HFF-Myc (cell line): Measurements from ENCODE around the gene CACNA1C.

Experiments
- DNase-seq: peaks from one replicate; pipeline ENCODE4 v3.0.0-alpha.2; 2011; ENCODE audit warnings: low read depth; ENCODE audit errors: extremely low read depth
- H3K4me3 ChIP-seq: replicated peaks from 2 replicates; pipeline ENCODE4 v1.5.1; 2011; ENCODE audit warnings: low read depth, mild to moderate bottlenecking, control low read depth, low read length
- TF ChIP-seq, protein P1 (sequence below): IDR thresholded peaks from 2 replicates; pipeline ENCODE4 v1.5.1; 2012; ENCODE audit warnings: mild to moderate bottlenecking, low read depth, low read length, control low read depth; ENCODE audit errors: missing control alignments

The CACNA1C gene

DNA sequence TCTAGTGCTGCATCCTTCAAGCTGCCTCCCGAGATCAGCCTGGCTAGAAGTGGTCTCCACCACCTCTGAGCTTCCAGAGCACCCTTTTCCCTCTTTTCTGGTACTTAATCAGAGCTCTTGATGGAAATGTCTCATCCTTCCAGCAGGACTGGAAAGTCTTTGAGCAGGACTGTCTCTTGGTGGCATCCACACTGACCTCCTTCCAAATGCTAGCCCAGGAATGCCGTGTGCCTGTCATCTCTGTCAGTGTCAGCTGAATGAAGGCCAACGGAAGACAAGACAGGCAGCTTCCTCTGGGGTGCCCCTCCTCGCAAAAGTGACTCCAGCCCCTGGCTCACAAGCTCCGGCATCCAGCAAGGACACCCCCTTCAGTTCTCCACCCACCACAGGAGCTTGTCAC, 570.7 kb downstream of the CACNA1C start:
- no peak overlapping the region for H3K4me3 ChIP-seq
- TF ChIP-seq, protein P1, sequence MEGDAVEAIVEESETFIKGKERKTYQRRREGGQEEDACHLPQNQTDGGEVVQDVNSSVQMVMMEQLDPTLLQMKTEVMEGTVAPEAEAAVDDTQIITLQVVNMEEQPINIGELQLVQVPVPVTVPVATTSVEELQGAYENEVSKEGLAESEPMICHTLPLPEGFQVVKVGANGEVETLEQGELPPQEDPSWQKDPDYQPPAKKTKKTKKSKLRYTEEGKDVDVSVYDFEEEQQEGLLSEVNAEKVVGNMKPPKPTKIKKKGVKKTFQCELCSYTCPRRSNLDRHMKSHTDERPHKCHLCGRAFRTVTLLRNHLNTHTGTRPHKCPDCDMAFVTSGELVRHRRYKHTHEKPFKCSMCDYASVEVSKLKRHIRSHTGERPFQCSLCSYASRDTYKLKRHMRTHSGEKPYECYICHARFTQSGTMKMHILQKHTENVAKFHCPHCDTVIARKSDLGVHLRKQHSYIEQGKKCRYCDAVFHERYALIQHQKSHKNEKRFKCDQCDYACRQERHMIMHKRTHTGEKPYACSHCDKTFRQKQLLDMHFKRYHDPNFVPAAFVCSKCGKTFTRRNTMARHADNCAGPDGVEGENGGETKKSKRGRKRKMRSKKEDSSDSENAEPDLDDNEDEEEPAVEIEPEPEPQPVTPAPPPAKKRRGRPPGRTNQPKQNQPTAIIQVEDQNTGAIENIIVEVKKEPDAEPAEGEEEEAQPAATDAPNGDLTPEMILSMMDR: no peak
- DNase-seq: no peak

DNA sequence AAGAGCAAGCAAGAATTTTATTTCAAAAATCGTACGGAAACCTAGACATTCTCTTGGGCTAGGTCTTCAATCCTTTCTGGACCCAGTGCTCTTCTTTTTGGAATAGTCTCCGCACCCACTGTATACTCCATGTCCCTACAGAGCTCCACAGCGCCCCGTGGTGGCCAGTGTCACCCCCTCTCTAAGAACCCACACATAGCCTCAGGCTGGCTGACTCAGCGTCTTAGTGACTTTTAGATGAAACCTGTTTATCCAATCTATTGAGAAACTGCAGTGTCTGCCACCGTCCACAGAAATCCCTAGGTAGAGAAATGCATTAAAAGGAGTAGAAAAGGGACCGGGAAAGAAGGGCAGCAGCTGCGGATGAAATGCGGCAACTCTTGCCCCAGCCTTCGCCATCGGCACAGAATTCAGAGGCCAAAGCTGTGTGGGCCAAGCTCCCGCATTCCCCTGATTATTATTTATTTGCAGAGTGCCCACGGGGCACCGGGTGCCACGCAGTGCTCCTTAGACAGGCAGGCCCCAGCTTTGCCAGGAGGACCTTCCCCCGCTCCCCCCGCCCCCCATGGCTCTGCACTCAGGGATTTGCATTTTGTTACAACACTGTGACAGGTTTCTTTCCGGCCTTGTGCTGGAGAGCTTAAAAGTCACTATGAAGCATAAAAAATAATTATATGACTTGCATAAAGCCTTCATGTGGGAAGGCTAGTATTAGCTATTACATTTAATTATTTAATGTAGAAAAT, 571.9 kb downstream of the CACNA1C start:
- no peak overlapping the region for H3K4me3 ChIP-seq
- peak; percentile 33 for DNase-seq
- TF ChIP-seq, protein P1: peak; percentile 62

DNA sequence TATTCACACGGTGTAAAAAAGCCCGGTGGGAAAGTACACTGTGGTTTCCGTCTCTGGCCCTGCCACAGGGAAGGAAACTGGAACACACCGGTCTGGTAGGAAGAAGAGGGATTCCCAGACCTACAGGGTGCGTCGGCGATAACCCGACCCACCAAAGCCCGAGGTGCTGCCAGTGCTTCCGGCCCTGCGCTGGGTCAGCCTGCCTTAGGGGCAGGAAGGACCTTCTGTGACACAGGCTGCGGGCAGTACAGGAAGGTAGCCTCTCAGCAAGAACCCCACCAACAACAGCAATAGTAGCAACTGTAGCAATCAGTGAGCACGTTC, 572.5 kb downstream of the CACNA1C start:
- H3K4me3 ChIP-seq: no peak overlapping the region
- TF ChIP-seq, protein P1: no peak
- no peak for DNase-seq

DNA sequence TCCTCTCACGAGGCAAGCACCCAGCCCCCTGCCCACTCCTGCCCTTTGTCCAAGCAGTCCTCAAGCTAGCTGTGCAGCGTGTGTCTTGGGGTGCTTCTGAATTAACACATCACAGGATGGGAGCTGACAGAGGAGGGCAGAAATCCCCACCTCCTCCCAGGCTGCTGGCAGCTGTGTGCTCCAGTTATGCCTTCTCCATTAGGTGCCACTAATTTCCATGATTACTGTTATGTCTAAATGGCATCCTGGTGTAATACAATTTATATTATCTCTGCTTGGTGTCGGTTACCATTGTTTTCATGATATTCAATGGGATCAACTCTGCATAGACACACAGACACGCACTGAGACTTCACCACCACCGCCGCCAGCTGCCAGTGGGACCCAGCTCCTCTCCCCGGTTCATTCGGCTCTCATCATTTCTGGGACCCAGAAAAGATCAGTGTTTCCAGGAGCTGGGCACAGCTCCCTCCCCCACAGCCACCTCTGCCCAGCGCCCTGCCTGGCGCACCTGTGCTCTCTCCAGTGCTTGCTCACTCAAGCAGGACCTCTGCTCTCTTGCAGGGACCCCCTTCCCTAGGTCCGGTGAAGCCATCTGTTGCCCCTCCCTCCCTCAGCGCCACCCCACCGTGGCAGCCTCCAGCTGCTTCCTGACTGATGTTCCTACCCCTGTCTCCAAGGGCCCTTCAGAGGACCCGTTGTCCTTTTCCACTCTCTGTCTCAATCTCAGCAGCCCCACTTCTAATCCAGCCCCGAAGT, 574.5 kb downstream of the CACNA1C start:
- TF ChIP-seq, protein P1: no peak
- no peak overlapping the region for H3K4me3 ChIP-seq
- no peak for DNase-seq

DNA sequence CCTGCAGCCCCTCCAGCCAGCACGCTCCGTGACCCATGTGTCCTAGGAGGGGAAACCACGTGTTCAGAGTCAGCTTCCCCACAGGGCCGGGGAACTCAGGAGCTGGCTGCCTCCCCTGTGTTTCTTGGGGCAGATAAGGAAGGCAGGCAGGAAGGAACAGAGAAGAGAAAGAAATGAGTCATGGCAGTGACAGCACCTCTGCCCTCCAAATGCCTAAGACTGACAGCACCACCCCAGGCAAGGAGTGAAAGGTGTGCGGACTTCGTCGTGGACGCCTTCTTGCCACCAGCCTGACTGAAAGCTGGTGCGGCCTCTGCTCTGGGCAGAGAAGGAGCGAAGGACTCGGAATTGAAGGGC, 575.0 kb downstream of the CACNA1C start:
- TF ChIP-seq, protein P1: no peak
- DNase-seq: no peak
- H3K4me3 ChIP-seq: no peak overlapping the region

DNA sequence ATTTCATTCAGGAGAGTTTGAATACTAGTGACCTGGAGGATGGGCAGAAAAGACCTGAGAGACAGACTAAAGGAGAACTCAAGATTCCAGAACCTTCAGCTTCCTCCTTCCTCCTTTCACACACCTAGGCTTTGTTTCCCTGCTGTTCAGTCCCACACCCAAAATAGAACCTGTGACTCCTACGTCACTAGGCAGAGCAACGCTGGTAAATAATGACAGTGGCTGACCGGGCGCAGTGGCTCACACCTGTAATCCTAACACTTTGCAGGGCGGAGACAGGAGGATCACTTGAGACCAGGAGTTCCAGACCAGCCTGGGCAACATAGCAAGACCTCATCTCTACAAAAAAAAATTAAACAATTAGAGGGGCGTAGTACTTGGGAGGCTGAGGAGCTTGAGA, 575.6 kb downstream of the CACNA1C start:
- H3K4me3 ChIP-seq: no peak overlapping the region
- no peak for DNase-seq
- TF ChIP-seq, protein P1: no peak
